Upper lobe of left lung (tissue), 4 donors: ENCODE measurements around the gene VLDLR.
A peak's percentile ranks its signal among the peaks of the same experiment; 100 is the strongest.

Experiments
- EP300 ChIP-seq, 4 donors: sonication (generic); formaldehyde crosslinking; IDR thresholded peaks; one replicate each; pipeline ENCODE4 v1.5.1; 2017; ENCODE audit warnings: antibody characterized with exemption in 4 of 4, control low read depth in 2 of 4
- POLR2AphosphoS5 ChIP-seq, 2 donors: sonication (generic); formaldehyde crosslinking; IDR thresholded peaks; one replicate each; pipeline ENCODE4 v1.5.1; 2017; ENCODE audit warnings: antibody characterized with exemption in 2 of 2
- TF ChIP-seq, protein P1 (sequence below), 6 experiments: fragments of 450-650 bp in 4 of 6; fragments of 200-600 bp in 2 of 6; sonication (generic) in 2 of 6; IDR thresholded peaks; one replicate each; pipeline ENCODE4 v1.5.1; 2016 to 2019; ENCODE audit warnings: antibody characterized with exemption in 6 of 6

GRCh38 chr9:2620919-2621721, 467 bp upstream of the VLDLR start:
- TF ChIP-seq EP300 (IDR thresholded peaks at IDR 0.05) (no peak), POLR2AphosphoS5 (IDR thresholded peaks at IDR 0.05) (peak; percentile 32 to 50)
- TF ChIP-seq, protein P1, sequence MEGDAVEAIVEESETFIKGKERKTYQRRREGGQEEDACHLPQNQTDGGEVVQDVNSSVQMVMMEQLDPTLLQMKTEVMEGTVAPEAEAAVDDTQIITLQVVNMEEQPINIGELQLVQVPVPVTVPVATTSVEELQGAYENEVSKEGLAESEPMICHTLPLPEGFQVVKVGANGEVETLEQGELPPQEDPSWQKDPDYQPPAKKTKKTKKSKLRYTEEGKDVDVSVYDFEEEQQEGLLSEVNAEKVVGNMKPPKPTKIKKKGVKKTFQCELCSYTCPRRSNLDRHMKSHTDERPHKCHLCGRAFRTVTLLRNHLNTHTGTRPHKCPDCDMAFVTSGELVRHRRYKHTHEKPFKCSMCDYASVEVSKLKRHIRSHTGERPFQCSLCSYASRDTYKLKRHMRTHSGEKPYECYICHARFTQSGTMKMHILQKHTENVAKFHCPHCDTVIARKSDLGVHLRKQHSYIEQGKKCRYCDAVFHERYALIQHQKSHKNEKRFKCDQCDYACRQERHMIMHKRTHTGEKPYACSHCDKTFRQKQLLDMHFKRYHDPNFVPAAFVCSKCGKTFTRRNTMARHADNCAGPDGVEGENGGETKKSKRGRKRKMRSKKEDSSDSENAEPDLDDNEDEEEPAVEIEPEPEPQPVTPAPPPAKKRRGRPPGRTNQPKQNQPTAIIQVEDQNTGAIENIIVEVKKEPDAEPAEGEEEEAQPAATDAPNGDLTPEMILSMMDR (IDR thresholded peaks at IDR 0.05): peak in 2 of 6 experiments; percentile 32 to 47
